Superior temporal gyrus (tissue), 1 donor: ENCODE results near the gene LZTR1.
"Not testable (repeated sequence)": the region's sequence is repeated elsewhere in the genome, so short reads cannot be mapped to it uniquely, and the experiment has no call there.

Experiments
- DNase-seq: peaks from one replicate; pipeline ENCODE4 v3.0.0-alpha.2; 2016; ENCODE audit errors: extremely low spot score

LZTR1 gene

GRCh38 chr22:21032868-21033688 lies 51.0 kb downstream of the LZTR1 start:
- DNase-seq, result no peak

- no peak for DNase-seq
Observed at GRCh38 chr22:21033895-21034294, 51.8 kb downstream of the LZTR1 start.

GRCh38 chr22:21034989-21035388 lies 52.9 kb downstream of the LZTR1 start:
- DNase-seq, result no peak

GRCh38 chr22:21038405-21038804 lies 56.3 kb downstream of the LZTR1 start:
- DNase-seq, result no peak

GRCh38 chr22:21039158-21039557 lies 57.1 kb downstream of the LZTR1 start:
- not testable (repeated sequence) for DNase-seq

GRCh38 chr22:21041937-21042336 lies 59.8 kb downstream of the LZTR1 start:
- no peak for DNase-seq

- DNase-seq, result no peak
Observed at GRCh38 chr22:21042978-21043859, 61.1 kb downstream of the LZTR1 start.

- no peak for DNase-seq
Observed at GRCh38 chr22:21043860-21044535, 61.9 kb downstream of the LZTR1 start.

GRCh38 chr22:21044931-21045584 lies 63.0 kb downstream of the LZTR1 start:
- no peak for DNase-seq

- peak; percentile 87 for DNase-seq
Observed at GRCh38 chr22:21045585-21046294, 63.6 kb downstream of the LZTR1 start, which contains the start of gene LRRC74B. Gene LRRC74B (plus strand): TSS chr22:21045946. CDS start chr22:21045987, 41 bp downstream.

GRCh38 chr22:21047035-21047661 lies 65.1 kb downstream of the LZTR1 start:
- no peak for DNase-seq

GRCh38 chr22:21047730-21048129 lies 65.6 kb downstream of the LZTR1 start:
- DNase-seq, result no peak

GRCh38 chr22:21048448-21048847 lies 66.4 kb downstream of the LZTR1 start:
- DNase-seq, result not testable (repeated sequence)
